GM12878 (cell line): ENCODE data around the gene PDCD6IP. TPM values are rescaled to one million over a fixed set of nuclear protein-coding genes. Genes with fewer than 3 reads are reported as not detected.

Source experiments
- ATAC-seq: fragments of 200-7000 bp; cut with Tn5 transposase; 3 replicates; pipeline ENCODE4 v1.9.1; 2020; ENCODE audit warnings: mild to moderate bottlenecking, moderate library complexity
- BruUV-seq: library from RNA; stranded (reverse); fragments of 400-500 nt; replicated peaks from 2 replicates; lab custom pipeline; 2021; lab: Mats Ljungman, UMichigan
- CTCF ChIA-PET: fragments of 300-600 bp; sonication (Branson Sonifier 250); formaldehyde crosslinking; extraction: SDS; loops from one replicate; lab custom pipeline; 2021; ENCODE audit warnings: inconsistent platforms; lab: Yijun Ruan, JAX
- POLR2A ChIA-PET: fragments of 350-600 bp; formaldehyde crosslinking; extraction: SDS; loops from one replicate; lab custom pipeline; 2021; ENCODE audit warnings: inconsistent platforms; lab: Charles Lee
- RAD21 ChIA-PET: fragments of 300-600 bp; sonication (Branson Sonifier 250); formaldehyde crosslinking; loops from one replicate; lab custom pipeline; 2023; ENCODE audit warnings: antibody characterized with exemption; ENCODE audit not compliant: unreplicated experiment; lab: Charles Lee
- SMC1A ChIA-PET: fragments of 300-600 bp; sonication (Branson Sonifier 250); formaldehyde crosslinking; loops from one replicate; lab custom pipeline; 2023; ENCODE audit not compliant: unreplicated experiment, uncharacterized antibody; lab: Charles Lee
- DNase-seq: peaks from one replicate; pipeline ENCODE4 v3.0.0-alpha.2; 2011; ENCODE audit warnings: low read depth, low spot score
- FAIRE-seq: peaks from 3 replicates; lab custom pipeline; 2011; peaks lifted over from hg19 to GRCh38; lab: Jason Lieb, UNC
- H2AFZ ChIP-seq: 2 replicates; pipeline ENCODE4 v1.6.0; 2011; ENCODE audit warnings: low read depth, low read length, control low read depth; ENCODE audit not compliant: control insufficient read depth
- H3K27ac ChIP-seq: 2 replicates; pipeline ENCODE4 v1.5.1; 2011; ENCODE audit warnings: control low read depth; ENCODE audit not compliant: control insufficient read depth, insufficient read depth
- H3K27me3 ChIP-seq, 2 experiments: replicated peaks in 1 of 2; 2 replicates each; pipeline versions ENCODE4 v1.6.0 to v1.6.1; 2011; ENCODE audit warnings: low read length in 1 of 2; ENCODE audit not compliant: control insufficient read depth in 2 of 2, insufficient read depth in 2 of 2
- H3K36me3 ChIP-seq, 2 experiments: 2 replicates each; pipeline ENCODE4 v1.5.1; 2011; ENCODE audit warnings: low read length in 1 of 2; ENCODE audit not compliant: control insufficient read depth in 2 of 2, insufficient read depth in 2 of 2
- H3K4me1 ChIP-seq: 2 replicates; pipeline ENCODE4 v1.6.1; 2011; ENCODE audit warnings: mild to moderate bottlenecking, low read length, moderate library complexity, mixed read lengths; ENCODE audit not compliant: control insufficient read depth, insufficient read depth
- H3K4me2 ChIP-seq: 2 replicates; pipeline ENCODE4 v1.6.0; 2011; ENCODE audit warnings: control low read depth; ENCODE audit not compliant: control insufficient read depth, insufficient read depth
- H3K4me3 ChIP-seq: fragments of 200-600 bp; sonication (generic); 2 replicates; pipeline ENCODE4 v1.5.1; 2016
- H3K79me2 ChIP-seq: 2 replicates; pipeline ENCODE4 v1.6.0; 2011; ENCODE audit warnings: low read length; ENCODE audit not compliant: control insufficient read depth, insufficient read depth
- H3K9ac ChIP-seq: 2 replicates; pipeline ENCODE4 v1.8.0; 2011; ENCODE audit warnings: low read length, control low read depth, mixed read lengths; ENCODE audit not compliant: control insufficient read depth, insufficient read depth
- H3K9me3 ChIP-seq: replicated peaks from 3 replicates; pipeline ENCODE4 v1.5.1; 2011; ENCODE audit warnings: mild to moderate bottlenecking, low read length; ENCODE audit not compliant: control insufficient read depth, insufficient read depth
- H4K20me1 ChIP-seq: 2 replicates; pipeline ENCODE4 v1.6.0; 2011; ENCODE audit not compliant: control insufficient read depth, insufficient read depth
- ASH2L ChIP-seq: fragments of 300-600, 200-600 bp; sonication (generic); IDR thresholded peaks from 2 replicates; pipeline ENCODE4 v1.6.1; 2017; ENCODE audit warnings: low read depth, mild to moderate bottlenecking, borderline replicate concordance
- BCL11A ChIP-seq: IDR thresholded peaks from 2 replicates; pipeline ENCODE4 v1.6.1; 2011; ENCODE audit warnings: low read depth, low read length
- CBX3 ChIP-seq: fragments of 200-600 bp; sonication (generic); IDR thresholded peaks from 2 replicates; pipeline ENCODE4 v1.6.1; 2016; ENCODE audit warnings: low read depth, borderline replicate concordance
- CEBPB ChIP-seq, 2 experiments: fragments of 150-350 bp in 1 of 2; IDR thresholded peaks; 2 replicates each; pipeline ENCODE4 v1.6.1; 2012 to 2014; ENCODE audit warnings: low read depth in 2 of 2, low read length in 2 of 2, borderline replicate concordance in 1 of 2, inconsistent platforms in 1 of 2
- EZH2 ChIP-seq: IDR thresholded peaks from 2 replicates; pipeline ENCODE4 v1.6.1; 2012; ENCODE audit warnings: low read depth, mild to moderate bottlenecking, control low read depth, inconsistent platforms, low read length, borderline replicate concordance; ENCODE audit not compliant: control insufficient read depth
- KLF5 ChIP-seq: fragments of 450-650 bp; IDR thresholded peaks from 2 replicates; pipeline ENCODE4 v1.6.1; 2014; ENCODE audit warnings: mild to moderate bottlenecking; ENCODE audit not compliant: partially characterized antibody
- MXI1 ChIP-seq: fragments of 150-350 bp; IDR thresholded peaks from 2 replicates; pipeline ENCODE4 v1.6.1; 2011; ENCODE audit warnings: low read depth, mild to moderate bottlenecking, inconsistent platforms, low read length, improper control_type of control experiment
- RBBP5 ChIP-seq: fragments of 200-600 bp; sonication (generic); conservative IDR thresholded peaks from 2 replicates; pipeline ENCODE4 v1.6.1; 2016
- RUNX3 ChIP-seq: IDR thresholded peaks from 2 replicates; pipeline ENCODE4 v1.6.1; 2012; ENCODE audit warnings: low read length, inconsistent platforms
- SIX5 ChIP-seq: IDR thresholded peaks from 2 replicates; pipeline ENCODE4 v1.6.1; 2011; ENCODE audit warnings: mild to moderate bottlenecking, low read depth, low read length, moderate library complexity; ENCODE audit not compliant: severe bottlenecking
- SMAD1 ChIP-seq: fragments of 450-650 bp; IDR thresholded peaks from 2 replicates; pipeline ENCODE4 v1.6.1; 2018; ENCODE audit warnings: mild to moderate bottlenecking, low read depth; ENCODE audit not compliant: partially characterized antibody
- SP1 ChIP-seq: IDR thresholded peaks from one replicate; pipeline ENCODE4 v1.6.1; 2011; ENCODE audit warnings: low read depth, low read length
- TCF3 ChIP-seq: IDR thresholded peaks from 2 replicates; pipeline ENCODE4 v1.6.1; 2012; ENCODE audit warnings: low read depth, mild to moderate bottlenecking, low read length, borderline replicate concordance; ENCODE audit not compliant: insufficient read depth
- ZNF622 ChIP-seq: fragments of 450-650 bp; IDR thresholded peaks from 2 replicates; pipeline ENCODE4 v1.6.1; 2017; ENCODE audit warnings: mild to moderate bottlenecking, inconsistent platforms
- WGBS: methylation state at CpG from one replicate; pipeline ENCODE4 v1.1.6; 2016; ENCODE audit warnings: low lambda C conversion rate; ENCODE audit not compliant: insufficient replicate concordance, insufficient coverage; ENCODE audit errors: missing lambda C conversion rate; 5-methylcytosine and 5-hydroxymethylcytosine counted together
- in situ Hi-C: fragments of 300-500 bp; cut with MboI; formaldehyde crosslinking; loops from 9 replicates; pipeline ENCODE4 v1.14.3; 2018; ENCODE audit warnings: mixed read lengths
- intact Hi-C: fragments of 100-400 bp; cut with micrococcal nuclease; formaldehyde crosslinking; loops from one replicate; pipeline ENCODE4 v1.14.2; 2022; ENCODE audit not compliant: unreplicated experiment
- polyA plus RNA-seq, 11 experiments: library from polyadenylated mRNA; depleted of rRNA in 4 of 11; unstranded in 6 of 11; stranded (reverse) in 5 of 11; fragments of >200 nt; fragmentation: Nextera tagmentation in 4 of 11; fragmentation: Illumina TruSeq in 1 of 11; extraction: Ambion mirVana in 4 of 11; extraction: Trizol in 1 of 11; gene quantifications; 1 replicate in 1 of 11; 2 replicates in 10 of 11; pipeline versions ENCODE4 v1.2.1 to v1.2.3, GENCODE V29; 2011 to 2016; ENCODE audit warnings: inconsistent platforms in 2 of 11, missing spikeins in 2 of 11, low read depth in 1 of 11
- total RNA-seq, 4 experiments: library from RNA; depleted of rRNA in 3 of 4; stranded (reverse); fragments of >200 nt in 3 of 4; fragmentation: Illumina TruSeq in 1 of 4; extraction: Trizol in 1 of 4; gene quantifications; 2 replicates each; pipeline versions ENCODE4 v1.2.1 to v1.2.3, GENCODE V29; 2013 to 2021
- TF ChIP-seq, protein P1 (sequence below): IDR thresholded peaks from 2 replicates; pipeline ENCODE4 v1.6.1; 2012; ENCODE audit warnings: low read depth, low read length, improper control_type of control experiment
- TF ChIP-seq, protein P2 (sequence below): IDR thresholded peaks from 2 replicates; pipeline ENCODE4 v1.6.1; 2011; ENCODE audit warnings: borderline replicate concordance, low read depth, mild to moderate bottlenecking, moderate library complexity, mixed read lengths, low read length; ENCODE audit not compliant: insufficient read depth; ENCODE audit errors: extremely low read length
- TF ChIP-seq, protein P3 (sequence below): fragments of 450-650 bp; IDR thresholded peaks from 2 replicates; pipeline ENCODE4 v1.6.1; 2016; ENCODE audit warnings: mild to moderate bottlenecking

The PDCD6IP gene
- total and polyA plus RNA-seq, 10 of the 15 experiments (the other 5 are each of a cell fraction or from before 2014, with no cell fraction given): 16.0 to 169 (median 81.2) TPM

GRCh38 chr3:33773637-33774036, 24.8 kb upstream of the PDCD6IP start:
- Histone ChIP-seq H3K4me3 (no peak overlapping the region), H3K9me3 (no peaks in the 10 kb centered on the region), H3K79me2 (no peaks in the 10 kb centered on the region), H3K27me3 (no peaks in the 10 kb centered on the region), H3K4me1 (no peaks in the 10 kb centered on the region), H4K20me1 (no peaks in the 10 kb centered on the region), H3K36me3 (no peaks in the 10 kb centered on the region), H2AFZ (no peak overlapping the region), H3K4me2 (no peak overlapping the region), H3K27ac (no peak overlapping the region), H3K9ac (no peak overlapping the region)
- ChIA-PET CTCF (interaction anchor here (0.6 to 6.4 kb wide), 5 partner anchors 13 to 401 kb away, joined by 3 to 42 read pairs (median 5); no protein-coding TSS in a partner anchor), POLR2A (no interaction called here), SMC1A (interaction anchor here (0.7 to 5.9 kb wide), 4 partner anchors 14 to 642 kb away, joined by 3 to 32 read pairs (median 3); no protein-coding TSS in a partner anchor), RAD21 (interaction anchor here (1.1 to 4.5 kb wide), 2 partner anchors 114 to 137 kb away, joined by 3 to 25 read pairs; no protein-coding TSS in a partner anchor)
- TF ChIP-seq ASH2L (no peak), MXI1 (no peak), BCL11A (no peak), ZNF622 (no peak), RUNX3 (no peak), TCF3 (no peak), RBBP5 (no peak), SP1 (no peak), SIX5 (no peak), CEBPB (IDR thresholded peaks at IDR 0.05; ENCODE audit: borderline replicate concordance in 1 of 2, low read depth in 2 of 2, low read length in 2 of 2) (no peak), EZH2 (no peak), KLF5 (no peak), CBX3 (no peak), SMAD1 (no peak)
- TF ChIP-seq, protein P1, sequence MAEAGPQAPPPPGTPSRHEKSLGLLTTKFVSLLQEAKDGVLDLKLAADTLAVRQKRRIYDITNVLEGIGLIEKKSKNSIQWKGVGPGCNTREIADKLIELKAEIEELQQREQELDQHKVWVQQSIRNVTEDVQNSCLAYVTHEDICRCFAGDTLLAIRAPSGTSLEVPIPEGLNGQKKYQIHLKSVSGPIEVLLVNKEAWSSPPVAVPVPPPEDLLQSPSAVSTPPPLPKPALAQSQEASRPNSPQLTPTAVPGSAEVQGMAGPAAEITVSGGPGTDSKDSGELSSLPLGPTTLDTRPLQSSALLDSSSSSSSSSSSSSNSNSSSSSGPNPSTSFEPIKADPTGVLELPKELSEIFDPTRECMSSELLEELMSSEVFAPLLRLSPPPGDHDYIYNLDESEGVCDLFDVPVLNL: no peak
- TF ChIP-seq, protein P2, sequence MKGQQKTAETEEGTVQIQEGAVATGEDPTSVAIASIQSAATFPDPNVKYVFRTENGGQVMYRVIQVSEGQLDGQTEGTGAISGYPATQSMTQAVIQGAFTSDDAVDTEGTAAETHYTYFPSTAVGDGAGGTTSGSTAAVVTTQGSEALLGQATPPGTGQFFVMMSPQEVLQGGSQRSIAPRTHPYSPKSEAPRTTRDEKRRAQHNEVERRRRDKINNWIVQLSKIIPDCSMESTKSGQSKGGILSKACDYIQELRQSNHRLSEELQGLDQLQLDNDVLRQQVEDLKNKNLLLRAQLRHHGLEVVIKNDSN: no peak
- TF ChIP-seq, protein P3, sequence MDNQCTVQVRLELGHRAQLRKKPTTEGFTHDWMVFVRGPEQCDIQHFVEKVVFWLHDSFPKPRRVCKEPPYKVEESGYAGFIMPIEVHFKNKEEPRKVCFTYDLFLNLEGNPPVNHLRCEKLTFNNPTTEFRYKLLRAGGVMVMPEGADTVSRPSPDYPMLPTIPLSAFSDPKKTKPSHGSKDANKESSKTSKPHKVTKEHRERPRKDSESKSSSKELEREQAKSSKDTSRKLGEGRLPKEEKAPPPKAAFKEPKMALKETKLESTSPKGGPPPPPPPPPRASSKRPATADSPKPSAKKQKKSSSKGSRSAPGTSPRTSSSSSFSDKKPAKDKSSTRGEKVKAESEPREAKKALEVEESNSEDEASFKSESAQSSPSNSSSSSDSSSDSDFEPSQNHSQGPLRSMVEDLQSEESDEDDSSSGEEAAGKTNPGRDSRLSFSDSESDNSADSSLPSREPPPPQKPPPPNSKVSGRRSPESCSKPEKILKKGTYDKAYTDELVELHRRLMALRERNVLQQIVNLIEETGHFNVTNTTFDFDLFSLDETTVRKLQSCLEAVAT: no peak
- DNase-seq: no peak
- WGBS: 87% methylated on average over 2 of the region's 2 CpGs
- in situ Hi-C loops: no loop called here
- intact Hi-C loops: no loop called here
- no peak for ATAC-seq
- no peak for FAIRE-seq
- BruUV-seq: no TSS peak
